ENCODE data around the gene EYA2. TPM values are rescaled to one million over a fixed set of nuclear protein-coding genes. Genes with fewer than 3 reads are reported as not detected.

Gene EYA2
- total and polyA plus RNA-seq, 2 donors (not counting 1 experiment from before 2014, with no cell fraction given), result 1.1 to 2.8 TPM

DNA sequence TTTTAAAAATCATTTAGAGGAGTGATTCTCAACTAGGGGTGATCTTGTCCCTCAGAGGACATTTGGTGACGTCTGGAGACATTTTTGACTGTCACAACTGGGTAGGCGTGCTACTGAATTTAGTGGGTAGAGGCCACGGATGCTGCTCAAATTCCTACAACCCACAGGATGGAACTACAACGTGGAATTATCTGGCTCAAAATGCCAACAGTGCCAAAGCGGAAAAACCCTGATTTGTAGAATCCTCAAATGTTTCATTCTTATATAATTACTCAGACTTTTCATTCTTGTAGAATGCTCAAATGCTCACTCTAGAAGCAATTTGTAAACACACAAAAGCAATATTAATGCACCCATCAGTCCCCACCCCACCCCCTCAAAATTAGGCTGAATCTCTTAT is 232.1 kb downstream of the EYA2 start:
- intact Hi-C loops (cut with micrococcal nuclease), result no loop called here
- H3K27me3 Mint-ChIP-seq, result peaks cover 37% of the 10 kb centered on the region
- Histone ChIP-seq H2AFZ (ENCODE audit: insufficient read depth, low read depth, low read length, poor library complexity, severe bottlenecking) (no peak overlapping the region), H3K9ac (ENCODE audit: low read length) (no peak overlapping the region), H3K79me2 (ENCODE audit: control insufficient read depth, insufficient read depth, low read length) (no peaks in the 10 kb centered on the region), H3K4me3 (ENCODE audit: control extremely low read depth in 1 of 5, extremely low read depth in 1 of 5, insufficient read depth in 1 of 5, low read depth in 2 of 5, low read length in 4 of 5) (no peak overlapping the region), H3K9me3 (ENCODE audit: control extremely low read depth in 1 of 3, control insufficient read depth in 2 of 3, insufficient read depth in 1 of 3, low read length in 2 of 3) (no peaks in the 10 kb centered on the region), H3K27ac (ENCODE audit: low read length in 2 of 2) (no peak overlapping the region), H3K36me3 (replicated peaks in 1 of 2; ENCODE audit: control extremely low read depth in 1 of 2, control insufficient read depth in 1 of 2, extremely low read depth in 1 of 2, insufficient read depth in 2 of 2, low read length in 1 of 2) (no peaks in the 10 kb centered on the region), H3K4me1 (ENCODE audit: control insufficient read depth in 2 of 2, insufficient read depth in 2 of 2, low read length in 2 of 2) (no peaks in the 10 kb centered on the region), H3K27me3 (replicated peaks in 1 of 4; ENCODE audit: control extremely low read depth in 1 of 4, control insufficient read depth in 3 of 4, insufficient read depth in 4 of 4, low read length in 3 of 4) (peaks cover 0 to 21% (median 3%) of the 10 kb centered on the region in 4 experiments), H3K4me2 (replicated peaks; ENCODE audit: low read depth, low read length, poor library complexity, severe bottlenecking) (no peak overlapping the region), H4K20me1 (ENCODE audit: control insufficient read depth, insufficient read depth, low read length, poor library complexity, severe bottlenecking) (no peaks in the 10 kb centered on the region)
- peaks cover 2% of the 10 kb centered on the region for H3K4me1 Mint-ChIP-seq
- POLR2A ChIA-PET, result no interaction called here
- CTCF ChIA-PET, result no interaction called here
- TF ChIP-seq, protein P1, sequence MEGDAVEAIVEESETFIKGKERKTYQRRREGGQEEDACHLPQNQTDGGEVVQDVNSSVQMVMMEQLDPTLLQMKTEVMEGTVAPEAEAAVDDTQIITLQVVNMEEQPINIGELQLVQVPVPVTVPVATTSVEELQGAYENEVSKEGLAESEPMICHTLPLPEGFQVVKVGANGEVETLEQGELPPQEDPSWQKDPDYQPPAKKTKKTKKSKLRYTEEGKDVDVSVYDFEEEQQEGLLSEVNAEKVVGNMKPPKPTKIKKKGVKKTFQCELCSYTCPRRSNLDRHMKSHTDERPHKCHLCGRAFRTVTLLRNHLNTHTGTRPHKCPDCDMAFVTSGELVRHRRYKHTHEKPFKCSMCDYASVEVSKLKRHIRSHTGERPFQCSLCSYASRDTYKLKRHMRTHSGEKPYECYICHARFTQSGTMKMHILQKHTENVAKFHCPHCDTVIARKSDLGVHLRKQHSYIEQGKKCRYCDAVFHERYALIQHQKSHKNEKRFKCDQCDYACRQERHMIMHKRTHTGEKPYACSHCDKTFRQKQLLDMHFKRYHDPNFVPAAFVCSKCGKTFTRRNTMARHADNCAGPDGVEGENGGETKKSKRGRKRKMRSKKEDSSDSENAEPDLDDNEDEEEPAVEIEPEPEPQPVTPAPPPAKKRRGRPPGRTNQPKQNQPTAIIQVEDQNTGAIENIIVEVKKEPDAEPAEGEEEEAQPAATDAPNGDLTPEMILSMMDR (IDR thresholded peaks at IDR 0.05), result no peak
- TF ChIP-seq EZH2 (IDR thresholded peaks at IDR 0.05; ENCODE audit: borderline replicate concordance, insufficient read depth, low read depth, low read length, poor library complexity, severe bottlenecking), result no peak
- H3K4me3 Mint-ChIP-seq, result no peak overlapping the region
- no peak for DNase-seq
- 82% methylated on average over 5 of the region's 5 CpGs for WGBS (ENCODE audit: insufficient coverage)
- no peak overlapping the region for H3K27ac Mint-ChIP-seq
- no peak for ATAC-seq (ENCODE audit: low read depth)
- H3K9me3 Mint-ChIP-seq (ENCODE audit: insufficient read depth), result no peaks in the 10 kb centered on the region

DNA sequence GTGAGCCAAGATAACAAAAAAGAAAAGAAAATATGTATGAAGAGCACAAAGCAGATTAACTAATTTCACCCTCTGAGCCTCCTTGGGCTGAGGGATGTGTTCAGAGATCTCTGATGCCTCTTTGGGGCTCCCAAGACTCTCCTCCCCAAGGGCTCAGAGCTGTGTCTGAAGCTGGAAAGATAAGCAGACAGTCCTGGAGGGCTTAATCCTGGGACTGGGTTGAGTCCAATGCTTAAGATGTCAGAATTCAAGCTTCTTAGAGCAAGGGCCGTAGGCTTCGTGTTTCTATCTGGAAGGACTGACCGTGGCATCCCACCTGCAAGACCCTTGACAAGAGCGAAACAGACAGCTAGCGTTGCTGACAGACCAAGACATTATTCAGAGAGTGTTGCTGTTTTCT is 232.9 kb downstream of the EYA2 start:
- Histone ChIP-seq H2AFZ (ENCODE audit: insufficient read depth, low read depth, low read length, poor library complexity, severe bottlenecking) (no peak overlapping the region), H3K4me3 (ENCODE audit: control extremely low read depth in 1 of 5, extremely low read depth in 1 of 5, insufficient read depth in 1 of 5, low read depth in 2 of 5, low read length in 4 of 5) (no peak overlapping the region), H3K4me2 (replicated peaks; ENCODE audit: low read depth, low read length, poor library complexity, severe bottlenecking) (no peak overlapping the region), H3K4me1 (ENCODE audit: control insufficient read depth in 2 of 2, insufficient read depth in 2 of 2, low read length in 2 of 2) (no peaks in the 10 kb centered on the region), H3K27ac (ENCODE audit: low read length in 2 of 2) (no peak overlapping the region), H3K9ac (ENCODE audit: low read length) (no peak overlapping the region), H4K20me1 (ENCODE audit: control insufficient read depth, insufficient read depth, low read length, poor library complexity, severe bottlenecking) (no peaks in the 10 kb centered on the region), H3K27me3 (replicated peaks in 1 of 4; ENCODE audit: control extremely low read depth in 1 of 4, control insufficient read depth in 3 of 4, insufficient read depth in 4 of 4, low read length in 3 of 4) (peaks cover 0 to 27% (median 3%) of the 10 kb centered on the region in 4 experiments), H3K79me2 (ENCODE audit: control insufficient read depth, insufficient read depth, low read length) (no peaks in the 10 kb centered on the region), H3K36me3 (replicated peaks in 1 of 2; ENCODE audit: control extremely low read depth in 1 of 2, control insufficient read depth in 1 of 2, extremely low read depth in 1 of 2, insufficient read depth in 2 of 2, low read length in 1 of 2) (no peaks in the 10 kb centered on the region), H3K9me3 (ENCODE audit: control extremely low read depth in 1 of 3, control insufficient read depth in 2 of 3, insufficient read depth in 1 of 3, low read length in 2 of 3) (no peaks in the 10 kb centered on the region)
- DNase-seq (no peak), ATAC-seq (ENCODE audit: low read depth) (no peak)
- intact Hi-C loops (cut with micrococcal nuclease), result no loop called here
- Mint-ChIP-seq H3K27ac (no peak overlapping the region), H3K4me1 (peaks cover 2% of the 10 kb centered on the region), H3K27me3 (peaks cover 38% of the 10 kb centered on the region), H3K4me3 (no peak overlapping the region), H3K9me3 (ENCODE audit: insufficient read depth) (no peaks in the 10 kb centered on the region)
- TF ChIP-seq, protein P1 (IDR thresholded peaks at IDR 0.05), result no peak
- no peak for TF ChIP-seq EZH2 (IDR thresholded peaks at IDR 0.05; ENCODE audit: borderline replicate concordance, insufficient read depth, low read depth, low read length, poor library complexity, severe bottlenecking)
- 98% methylated on average over 5 of the region's 5 CpGs for WGBS (ENCODE audit: insufficient coverage)
- POLR2A ChIA-PET, result no interaction called here
- CTCF ChIA-PET, result no interaction called here

Measured in B cell (primary cell).